NT2/D1 (cell line): ENCODE results near the gene PDE5A.

Experiments used
- SUZ12 ChIP-seq: IDR thresholded peaks from 2 replicates; pipeline ENCODE4 v1.6.1; 2011; ENCODE audit not compliant: insufficient read length, insufficient read depth; ENCODE audit errors: extremely low read depth
- YY1 ChIP-seq: IDR thresholded peaks from 2 replicates; pipeline ENCODE4 v1.6.1; 2011; ENCODE audit not compliant: insufficient read length, insufficient read depth
- ZNF274 ChIP-seq: IDR thresholded peaks from 2 replicates; pipeline ENCODE4 v1.6.1; 2011; ENCODE audit warnings: mild to moderate bottlenecking, low read depth, low read length

DNA sequence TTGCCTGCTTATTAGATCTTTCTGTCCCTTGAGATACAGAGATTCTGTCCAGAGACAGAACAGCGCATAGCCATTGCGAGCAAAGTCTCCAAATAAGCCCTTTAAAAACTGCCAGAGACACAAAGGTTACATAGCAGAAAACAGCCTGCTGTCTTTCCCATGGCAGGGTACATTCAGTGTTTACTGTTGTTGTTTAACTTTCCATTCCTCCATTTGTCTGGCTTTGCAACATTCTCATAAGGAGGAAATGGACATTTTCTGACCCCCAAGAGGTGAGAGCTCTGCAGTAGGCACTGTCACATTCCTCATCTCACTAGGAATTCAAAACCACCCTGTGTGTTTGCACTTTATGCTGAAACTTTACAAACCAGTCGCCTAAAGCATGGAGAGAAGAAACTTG is 48.3 kb downstream of the PDE5A start:
- TF ChIP-seq ZNF274 (no peak), YY1 (no peak), SUZ12 (no peak)
